ENCODE measurements around the gene SAYSD1. TPM values are rescaled to one million over a fixed set of nuclear protein-coding genes. Genes with fewer than 3 reads are reported as not detected.

SAYSD1 gene
- total RNA-seq: 10 to 100 TPM; 12.9 to 15.5 TPM

- DNase-seq: peak; percentile 92
- H3K9me3 ChIP-seq: no peaks in the 10 kb centered on the region
- H3K9ac ChIP-seq (ENCODE audit: low read depth in 2 of 2, low read length in 2 of 2): peak within 1 kb of the TSS; percentile 67 to 83
- intact Hi-C loops (cut with DNase I): no loop called here
- H3K27me3 ChIP-seq: no peaks in the 10 kb centered on the region
- no peaks in the 10 kb centered on the region for H3K36me3 ChIP-seq
- no peak for TF ChIP-seq CTCF (IDR thresholded peaks at IDR 0.05)
- H3K4me1 ChIP-seq: peaks cover 5% of the 10 kb centered on the region
- H3K27ac ChIP-seq: peak within 1 kb of the TSS; percentile 97
- H3K4me3 ChIP-seq: peak within 1 kb of the TSS; percentile 58
Measured at GRCh38 chr6:39114704-39115599, at the start of gene SAYSD1. Gene SAYSD1 (minus strand): TSS chr6:39115186. CDS start chr6:39115089, 97 bp downstream.

- no peak for DNase-seq
- no peak for TF ChIP-seq CTCF (IDR thresholded peaks at IDR 0.05)
- intact Hi-C loops (cut with DNase I): loop anchor here (10.0 kb wide), 1 partner anchor 183 kb away; no protein-coding TSS in a partner anchor
- Histone ChIP-seq H3K9ac (ENCODE audit: low read depth in 2 of 2, low read length in 2 of 2) (no peak overlapping the region), H3K4me1 (no peaks in the 10 kb centered on the region), H3K9me3 (no peaks in the 10 kb centered on the region), H3K27me3 (no peaks in the 10 kb centered on the region), H3K27ac (no peak overlapping the region), H3K4me3 (no peak overlapping the region), H3K36me3 (no peaks in the 10 kb centered on the region)
Measured at GRCh38 chr6:39157511-39157910, 42.5 kb upstream of the SAYSD1 start.

GRCh38 chr6:39156801-39157200 lies 41.8 kb upstream of the SAYSD1 start:
- Histone ChIP-seq H3K4me3 (no peak overlapping the region), H3K27ac (no peak overlapping the region), H3K27me3 (no peaks in the 10 kb centered on the region), H3K9ac (ENCODE audit: low read depth in 2 of 2, low read length in 2 of 2) (no peak overlapping the region), H3K4me1 (no peaks in the 10 kb centered on the region), H3K36me3 (no peaks in the 10 kb centered on the region), H3K9me3 (no peaks in the 10 kb centered on the region)
- DNase-seq: no peak
- TF ChIP-seq CTCF (IDR thresholded peaks at IDR 0.05): no peak
- intact Hi-C loops (cut with DNase I): loop anchor here (10.0 kb wide), 1 partner anchor 182 kb away; no protein-coding TSS in a partner anchor

GRCh38 chr6:39154705-39155104 lies 39.7 kb upstream of the SAYSD1 start:
- Histone ChIP-seq H3K27ac (no peak overlapping the region), H3K4me3 (no peak overlapping the region), H3K36me3 (no peaks in the 10 kb centered on the region), H3K4me1 (no peaks in the 10 kb centered on the region), H3K9me3 (no peaks in the 10 kb centered on the region), H3K9ac (ENCODE audit: low read depth in 2 of 2, low read length in 2 of 2) (no peak overlapping the region), H3K27me3 (no peaks in the 10 kb centered on the region)
- no peak for TF ChIP-seq CTCF (IDR thresholded peaks at IDR 0.05)
- no peak for DNase-seq
- intact Hi-C loops (cut with DNase I): loop anchor here (10.0 kb wide), 1 partner anchor 180 kb away; no protein-coding TSS in a partner anchor

GRCh38 chr6:39153766-39154397 lies 38.9 kb upstream of the SAYSD1 start:
- DNase-seq: no peak
- intact Hi-C loops (cut with DNase I): loop anchor here (10.0 kb wide), 1 partner anchor 179 kb away; no protein-coding TSS in a partner anchor

More at GRCh38 chr6:39153766-39154397, 38.9 kb upstream of the SAYSD1 start:
- Histone ChIP-seq H3K9me3 (no peaks in the 10 kb centered on the region), H3K9ac (ENCODE audit: low read depth in 2 of 2, low read length in 2 of 2) (no peak overlapping the region), H3K27me3 (no peaks in the 10 kb centered on the region), H3K4me1 (no peaks in the 10 kb centered on the region), H3K4me3 (no peak overlapping the region), H3K27ac (no peak overlapping the region), H3K36me3 (no peaks in the 10 kb centered on the region)
- TF ChIP-seq CTCF (IDR thresholded peaks at IDR 0.05): no peak

Data from colonic mucosa (tissue), 4 donors.